Measurements from ENCODE around the gene AIFM3.
"Not testable (repeated sequence)": the region's sequence is repeated elsewhere in the genome, so short reads cannot be mapped to it uniquely, and the experiment has no call there.

Gene AIFM3

GRCh38 chr22:20957102-20957682 lies 9.9 kb upstream of the AIFM3 start:
- in situ Hi-C loops (cut with MboI; ENCODE audit: low sequenced_read_pairs): no loop called here

GRCh38 chr22:20957683-20958431 lies 9.2 kb upstream of the AIFM3 start:
- in situ Hi-C loops (cut with MboI; ENCODE audit: low sequenced_read_pairs): no loop called here

- in situ Hi-C loops (cut with MboI; ENCODE audit: low sequenced_read_pairs): no loop called here
Observed at GRCh38 chr22:20959578-20960461, 7.2 kb upstream of the AIFM3 start.

- in situ Hi-C loops (cut with MboI; ENCODE audit: low sequenced_read_pairs): no loop called here
Observed at GRCh38 chr22:20960609-20961008, 6.4 kb upstream of the AIFM3 start.

GRCh38 chr22:20962491-20962945 lies 4.5 kb upstream of the AIFM3 start:
- in situ Hi-C loops (cut with MboI; ENCODE audit: low sequenced_read_pairs): no loop called here

- in situ Hi-C loops (cut with MboI; ENCODE audit: low sequenced_read_pairs): no loop called here
Observed at GRCh38 chr22:20963201-20964052, 3.6 kb upstream of the AIFM3 start.

GRCh38 chr22:20964090-20964798 lies 2.8 kb upstream of the AIFM3 start:
- in situ Hi-C loops (cut with MboI; ENCODE audit: low sequenced_read_pairs): no loop called here

GRCh38 chr22:20964799-20965103 lies 2.3 kb upstream of the AIFM3 start:
- in situ Hi-C loops (cut with MboI; ENCODE audit: low sequenced_read_pairs): no loop called here

- in situ Hi-C loops (cut with MboI; ENCODE audit: low sequenced_read_pairs): no loop called here
Observed at GRCh38 chr22:20965104-20965887, 1.8 kb upstream of the AIFM3 start.

- in situ Hi-C loops (cut with MboI; ENCODE audit: low sequenced_read_pairs): no loop called here
Observed at GRCh38 chr22:20965888-20966855, 883 bp upstream of the AIFM3 start.

- in situ Hi-C loops (cut with MboI; ENCODE audit: low sequenced_read_pairs): no loop called here
Observed at GRCh38 chr22:20967697-20968211, 699 bp downstream of the AIFM3 start.

GRCh38 chr22:20968281-20968977 lies 1.4 kb downstream of the AIFM3 start:
- in situ Hi-C loops (cut with MboI; ENCODE audit: low sequenced_read_pairs): no loop called here

GRCh38 chr22:20970939-20971657 lies 4.0 kb downstream of the AIFM3 start:
- in situ Hi-C loops (cut with MboI; ENCODE audit: low sequenced_read_pairs): no loop called here

- in situ Hi-C loops (cut with MboI; ENCODE audit: low sequenced_read_pairs): not testable (repeated sequence)
Observed at GRCh38 chr22:20972014-20972694, 5.1 kb downstream of the AIFM3 start.

- in situ Hi-C loops (cut with MboI; ENCODE audit: low sequenced_read_pairs): no loop called here
Observed at GRCh38 chr22:20972933-20973577, 6.0 kb downstream of the AIFM3 start.
